NB4 (cell line): ENCODE data around the gene NDEL1.

Experiments used
- DNase-seq: peaks from one replicate; pipeline ENCODE4 v3.0.0; 2010; ENCODE audit warnings: low read depth
- H3K4me3 ChIP-seq: one replicate; pipeline ENCODE4 v1.5.1; 2011; ENCODE audit warnings: mild to moderate bottlenecking, low read depth, low read length, moderate library complexity
- MYC ChIP-seq: IDR thresholded peaks from 2 replicates; pipeline ENCODE4 v1.6.1; 2011; ENCODE audit warnings: low read depth, low read length
- POLR2A ChIP-seq: IDR thresholded peaks from 2 replicates; pipeline ENCODE4 v1.6.1; 2011; ENCODE audit warnings: mild to moderate bottlenecking; ENCODE audit not compliant: insufficient read length; ENCODE audit errors: extremely low read depth
- TF ChIP-seq, protein P1 (sequence below): IDR thresholded peaks from one replicate; pipeline ENCODE4 v1.5.1; 2012; ENCODE audit warnings: low read depth, low read length
- TF ChIP-seq, protein P2 (sequence below): IDR thresholded peaks from 2 replicates; pipeline ENCODE4 v1.6.1; 2011; ENCODE audit warnings: low read depth, low read length

Gene NDEL1, protein sequence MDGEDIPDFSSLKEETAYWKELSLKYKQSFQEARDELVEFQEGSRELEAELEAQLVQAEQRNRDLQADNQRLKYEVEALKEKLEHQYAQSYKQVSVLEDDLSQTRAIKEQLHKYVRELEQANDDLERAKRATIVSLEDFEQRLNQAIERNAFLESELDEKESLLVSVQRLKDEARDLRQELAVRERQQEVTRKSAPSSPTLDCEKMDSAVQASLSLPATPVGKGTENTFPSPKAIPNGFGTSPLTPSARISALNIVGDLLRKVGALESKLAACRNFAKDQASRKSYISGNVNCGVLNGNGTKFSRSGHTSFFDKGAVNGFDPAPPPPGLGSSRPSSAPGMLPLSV

DNA sequence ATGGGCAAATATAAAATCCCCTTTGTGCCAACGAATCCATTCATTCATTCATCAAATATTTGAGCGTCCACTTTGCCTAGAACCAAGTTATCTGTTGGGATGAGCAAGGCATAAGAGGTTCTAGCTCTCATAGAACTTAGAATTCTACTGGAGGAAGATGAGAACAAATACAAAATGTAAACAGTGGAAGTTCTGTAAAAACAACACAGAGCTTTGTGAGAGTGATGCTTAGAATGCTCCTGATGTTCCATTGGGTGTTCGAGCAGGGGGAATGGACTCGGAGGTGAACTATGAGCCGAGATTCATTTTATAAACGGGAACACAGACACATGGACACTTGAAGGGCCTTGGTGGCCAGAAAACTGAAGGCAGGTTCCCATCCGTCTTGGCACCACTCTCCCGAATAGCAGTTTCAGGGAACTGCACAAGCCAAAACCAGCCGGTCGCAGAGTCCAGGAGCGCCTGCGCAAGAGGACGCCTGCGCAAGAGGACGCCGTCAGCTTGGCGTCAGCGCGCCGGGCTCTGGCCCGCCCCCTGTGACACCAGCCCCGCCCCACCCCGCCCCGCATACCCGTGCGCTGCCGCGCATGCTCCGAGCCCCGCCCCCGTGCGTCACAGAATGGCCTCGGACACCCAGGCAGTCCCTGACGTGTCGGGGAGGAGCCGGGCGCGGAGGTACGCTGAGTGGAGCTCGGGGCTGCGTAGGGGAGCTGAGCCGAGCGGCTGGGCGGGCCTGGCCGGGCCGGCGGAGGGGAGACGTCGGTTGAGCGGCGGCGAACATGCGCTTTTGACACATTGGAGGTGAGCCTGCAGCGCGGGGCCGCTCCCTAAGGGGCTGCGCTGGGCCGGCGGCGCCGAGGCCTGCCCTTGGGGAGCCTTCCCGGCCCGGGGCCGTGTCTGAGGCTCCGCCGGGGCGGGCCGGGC lies at the start of gene NDEL1:
TSS of gene NDEL1 (plus strand) at position 640 of the 924 bp plus-strand sequence. CDS start 8,388 bp downstream, outside the sequence.
- TF ChIP-seq, protein P1, sequence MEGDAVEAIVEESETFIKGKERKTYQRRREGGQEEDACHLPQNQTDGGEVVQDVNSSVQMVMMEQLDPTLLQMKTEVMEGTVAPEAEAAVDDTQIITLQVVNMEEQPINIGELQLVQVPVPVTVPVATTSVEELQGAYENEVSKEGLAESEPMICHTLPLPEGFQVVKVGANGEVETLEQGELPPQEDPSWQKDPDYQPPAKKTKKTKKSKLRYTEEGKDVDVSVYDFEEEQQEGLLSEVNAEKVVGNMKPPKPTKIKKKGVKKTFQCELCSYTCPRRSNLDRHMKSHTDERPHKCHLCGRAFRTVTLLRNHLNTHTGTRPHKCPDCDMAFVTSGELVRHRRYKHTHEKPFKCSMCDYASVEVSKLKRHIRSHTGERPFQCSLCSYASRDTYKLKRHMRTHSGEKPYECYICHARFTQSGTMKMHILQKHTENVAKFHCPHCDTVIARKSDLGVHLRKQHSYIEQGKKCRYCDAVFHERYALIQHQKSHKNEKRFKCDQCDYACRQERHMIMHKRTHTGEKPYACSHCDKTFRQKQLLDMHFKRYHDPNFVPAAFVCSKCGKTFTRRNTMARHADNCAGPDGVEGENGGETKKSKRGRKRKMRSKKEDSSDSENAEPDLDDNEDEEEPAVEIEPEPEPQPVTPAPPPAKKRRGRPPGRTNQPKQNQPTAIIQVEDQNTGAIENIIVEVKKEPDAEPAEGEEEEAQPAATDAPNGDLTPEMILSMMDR: no peak
- TF ChIP-seq MYC (peak; percentile 39; the same call in 1 of the 2 replicates), POLR2A (peak; percentile 86)
- TF ChIP-seq, protein P2, sequence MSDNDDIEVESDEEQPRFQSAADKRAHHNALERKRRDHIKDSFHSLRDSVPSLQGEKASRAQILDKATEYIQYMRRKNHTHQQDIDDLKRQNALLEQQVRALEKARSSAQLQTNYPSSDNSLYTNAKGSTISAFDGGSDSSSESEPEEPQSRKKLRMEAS: peak; percentile 56; the same call in 1 of the 2 replicates
- H3K4me3 ChIP-seq: peak within 1 kb of the TSS; percentile 88
- peak; percentile 95 for DNase-seq

DNA sequence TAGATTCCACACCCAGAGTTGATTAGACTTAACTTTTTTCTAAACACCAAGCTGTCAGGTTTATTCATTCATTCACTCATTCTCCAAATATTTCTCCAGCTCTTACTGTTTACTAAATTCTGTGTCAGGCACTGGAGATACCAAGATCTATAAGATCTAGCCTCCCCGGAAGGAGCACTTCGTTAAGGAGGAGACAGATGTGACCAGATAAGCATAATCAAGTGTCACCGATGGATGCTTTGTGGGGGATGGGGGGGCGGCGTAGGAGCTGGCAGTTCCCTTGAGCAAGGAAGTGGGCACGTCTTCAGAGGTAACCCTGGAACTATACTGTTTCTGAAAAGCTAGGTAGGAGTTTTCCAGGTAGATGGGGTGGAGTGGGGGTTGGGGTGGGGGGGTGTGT lies 48.8 kb upstream of the NDEL1 start:
- H3K4me3 ChIP-seq: no peak overlapping the region
- TF ChIP-seq POLR2A (no peak), MYC (no peak)
- TF ChIP-seq, protein P2: no peak
- TF ChIP-seq, protein P1: no peak
- no peak for DNase-seq

DNA sequence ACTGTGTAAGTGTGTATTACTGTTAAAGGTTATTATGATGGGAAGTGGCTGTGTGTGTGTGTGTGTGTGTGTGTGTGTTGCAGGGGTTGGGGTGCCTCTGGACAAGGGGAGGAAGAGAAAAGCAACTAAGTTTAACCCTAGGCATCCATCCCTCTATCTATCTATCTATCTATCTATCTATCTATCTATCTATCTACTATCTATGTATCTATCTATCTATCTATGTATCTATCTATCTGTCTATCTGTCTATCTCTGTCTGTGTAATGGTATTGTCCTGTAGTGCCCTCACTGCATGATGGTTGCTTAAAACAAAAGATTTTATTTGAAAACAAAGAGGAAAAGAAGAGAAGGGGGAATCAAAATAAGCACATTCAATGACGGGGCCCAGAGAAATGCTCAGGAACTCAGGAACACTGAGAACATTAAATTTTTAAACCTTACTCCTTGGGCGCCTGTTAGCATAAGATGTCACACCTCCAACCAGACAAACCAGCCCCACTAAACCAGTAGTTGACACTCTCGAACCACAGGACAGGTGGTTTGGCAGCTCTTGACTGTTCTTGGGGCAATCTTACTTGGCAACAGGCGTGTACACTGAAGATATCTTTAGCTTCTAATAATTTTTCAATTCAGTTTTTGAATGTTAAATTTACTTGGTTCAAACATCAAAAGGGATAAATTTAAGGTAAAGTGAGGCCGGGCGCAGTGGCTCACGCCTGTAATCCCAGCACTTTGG lies 47.6 kb upstream of the NDEL1 start:
- TF ChIP-seq, protein P1: no peak
- no peak for TF ChIP-seq POLR2A
- no peak for TF ChIP-seq MYC
- TF ChIP-seq, protein P2: no peak
- no peak overlapping the region for H3K4me3 ChIP-seq
- DNase-seq: no peak

DNA sequence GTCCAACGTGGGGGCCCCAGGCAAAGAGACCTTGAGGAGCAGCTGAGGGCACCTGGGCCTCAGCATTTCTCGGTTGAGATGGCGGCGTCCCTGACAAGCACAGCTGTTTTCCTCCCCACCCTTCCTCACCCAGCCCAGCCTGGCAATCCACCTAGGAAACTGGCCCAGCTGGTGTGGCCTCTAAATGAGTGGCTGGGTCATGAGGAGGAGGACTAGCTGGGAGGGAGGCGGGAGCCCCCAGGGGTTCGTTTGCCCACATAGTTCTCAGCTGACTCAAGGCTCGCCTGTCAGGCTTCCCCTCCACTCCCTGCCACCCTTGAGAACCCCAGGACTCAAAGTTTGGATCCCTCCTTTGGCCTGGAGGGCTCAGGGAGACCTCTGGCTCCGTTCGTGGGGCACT lies 44.0 kb upstream of the NDEL1 start:
- no peak for DNase-seq
- TF ChIP-seq, protein P2: no peak
- TF ChIP-seq POLR2A (no peak), MYC (no peak)
- TF ChIP-seq, protein P1: no peak
- no peak overlapping the region for H3K4me3 ChIP-seq

DNA sequence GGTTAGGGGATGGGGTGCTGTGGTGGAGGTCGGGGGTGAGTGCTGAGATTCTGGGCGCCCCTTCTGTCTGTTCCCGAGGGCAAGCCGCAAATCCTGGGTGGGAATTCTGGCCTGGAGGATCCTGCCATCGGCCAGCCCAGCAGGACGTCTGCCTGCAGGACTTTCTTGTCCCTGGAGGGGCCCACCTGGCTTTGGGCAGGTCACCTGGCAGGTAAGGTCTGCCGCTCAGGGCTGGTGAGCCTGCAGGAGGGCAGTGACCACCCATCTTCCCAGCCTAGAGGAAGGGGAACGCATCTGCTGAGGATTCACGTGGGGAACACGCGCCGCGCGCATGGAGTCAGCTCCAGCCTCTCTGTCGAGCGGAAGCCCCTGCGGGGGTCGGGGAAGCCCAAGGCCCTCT lies 43.4 kb upstream of the NDEL1 start:
- no peak for DNase-seq
- no peak for TF ChIP-seq POLR2A
- no peak for TF ChIP-seq MYC
- TF ChIP-seq, protein P1: no peak
- TF ChIP-seq, protein P2: no peak
- no peak overlapping the region for H3K4me3 ChIP-seq
